Skin of body (tissue), 2 donors: ENCODE measurements around the gene SNCG. TPM values are rescaled to one million over a fixed set of nuclear protein-coding genes. Genes with fewer than 3 reads are reported as not detected.
"Not testable (repeated sequence)": the region's sequence is repeated elsewhere in the genome, so short reads cannot be mapped to it uniquely, and the experiment has no call there.

Experiments used
- DNase-seq: peaks from one replicate; lab custom pipeline; 2025; lab: John Stamatoyannopoulos, UW
- total RNA-seq: library from RNA; depleted of rRNA; stranded (reverse); fragments of >200 nt; gene quantifications from one replicate; pipeline ENCODE4 v1.2.3, GENCODE V29; 2014

The SNCG gene
- total RNA-seq, 1 donor from 2014 or later = 7.1 TPM

- no peak for DNase-seq
Observed at GRCh38 chr10:86974484-86974883, 16.1 kb downstream of the SNCG start.

GRCh38 chr10:86976362-86977056 lies 18.1 kb downstream of the SNCG start:
- no peak for DNase-seq

DNA sequence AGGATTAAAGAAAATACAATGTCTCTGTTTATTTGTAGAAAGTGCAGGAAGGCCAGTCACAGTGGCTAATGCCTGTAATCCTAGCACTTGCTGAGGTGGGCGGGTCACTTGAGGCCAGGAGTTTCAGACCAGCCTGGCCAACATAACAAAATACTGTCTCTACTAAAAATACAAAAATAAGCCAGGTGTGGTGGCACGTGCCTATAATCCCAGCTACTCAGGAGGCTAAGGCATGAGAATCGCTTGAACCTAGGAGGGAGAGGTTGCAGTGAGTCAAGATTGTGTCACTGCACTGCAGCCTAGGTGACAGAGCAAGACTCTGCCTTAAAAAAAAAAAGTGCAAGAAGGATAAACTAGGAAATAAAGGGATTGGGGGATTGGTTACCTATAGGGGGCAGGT lies 20.1 kb downstream of the SNCG start:
- DNase-seq = not testable (repeated sequence)

- DNase-seq = no peak
Observed at GRCh38 chr10:86979296-86979818, 21.0 kb downstream of the SNCG start.

- no peak for DNase-seq
Observed at GRCh38 chr10:86979977-86980448, 21.6 kb downstream of the SNCG start.

DNA sequence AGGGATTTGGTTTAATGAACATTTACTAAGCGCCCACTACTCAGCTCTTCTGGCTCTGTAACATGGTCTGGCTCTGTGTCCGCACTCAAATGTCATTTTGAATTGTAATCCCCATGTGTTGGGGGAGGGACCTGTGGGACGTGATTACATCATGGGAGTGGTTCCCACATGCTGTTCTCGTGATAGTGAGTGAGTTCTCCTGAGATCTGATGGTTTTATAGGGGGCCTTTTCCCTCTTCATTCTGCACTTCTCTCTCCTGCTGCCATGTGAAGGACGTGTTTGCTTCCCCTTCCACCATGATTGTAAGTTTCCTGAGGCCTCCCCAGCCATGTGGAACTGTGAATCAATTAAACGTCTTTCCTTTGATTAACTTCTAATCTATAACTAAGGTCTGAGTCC lies 22.6 kb downstream of the SNCG start:
- DNase-seq = not testable (repeated sequence)

DNA sequence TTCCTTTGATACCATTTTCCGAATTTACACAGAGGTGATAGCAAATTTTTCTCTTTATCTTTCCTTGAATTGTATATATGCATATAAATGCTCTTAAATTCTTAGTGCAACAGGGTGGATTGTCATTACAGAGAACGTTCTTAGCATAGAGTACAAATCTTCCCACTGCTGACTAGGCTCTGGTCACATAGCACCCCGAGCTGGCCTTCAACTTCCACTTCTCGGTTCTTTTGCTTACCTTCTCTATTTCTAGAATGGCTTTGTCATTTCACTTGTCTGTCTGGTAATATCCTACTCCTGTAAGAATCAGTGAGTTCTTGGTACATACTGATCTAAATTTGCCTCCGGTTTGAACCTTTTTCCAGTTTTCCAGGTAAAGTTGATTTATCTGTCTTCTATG lies 23.3 kb downstream of the SNCG start:
- DNase-seq = no peak

DNA sequence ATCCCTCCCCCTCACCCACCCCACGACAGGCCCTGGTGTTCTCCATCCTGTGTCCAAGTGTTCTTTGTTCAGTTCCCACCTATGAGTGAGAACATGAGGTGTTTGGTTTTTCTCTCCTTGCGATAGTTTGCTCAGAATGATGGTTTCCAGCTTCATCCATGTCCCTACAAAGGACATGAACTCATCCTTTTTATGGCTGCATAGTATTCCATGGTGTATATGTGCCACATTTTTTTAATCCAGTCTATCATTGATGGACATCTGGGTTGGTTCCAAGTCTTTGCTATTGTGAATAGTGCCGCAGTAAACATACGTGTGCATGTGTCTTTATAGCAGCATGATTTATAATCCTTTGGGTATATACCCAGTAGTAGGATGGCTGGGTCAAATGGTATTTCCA lies 26.1 kb downstream of the SNCG start:
- DNase-seq = not testable (repeated sequence)

- no peak for DNase-seq
Observed at GRCh38 chr10:86988520-86988919, 30.1 kb downstream of the SNCG start.

GRCh38 chr10:86991362-86991761 lies 33.0 kb downstream of the SNCG start:
- DNase-seq = not testable (repeated sequence)

GRCh38 chr10:86992456-86992855 lies 34.1 kb downstream of the SNCG start:
- no peak for DNase-seq

- no peak for DNase-seq
Observed at GRCh38 chr10:86992929-86993328, 34.5 kb downstream of the SNCG start.

- not testable (repeated sequence) for DNase-seq
Observed at GRCh38 chr10:86999802-87000403, 41.5 kb downstream of the SNCG start.

- no peak for DNase-seq
Observed at GRCh38 chr10:87000491-87000890, 42.1 kb downstream of the SNCG start.

- DNase-seq = not testable (repeated sequence)
Observed at GRCh38 chr10:87007124-87007523, 48.7 kb downstream of the SNCG start.

DNA sequence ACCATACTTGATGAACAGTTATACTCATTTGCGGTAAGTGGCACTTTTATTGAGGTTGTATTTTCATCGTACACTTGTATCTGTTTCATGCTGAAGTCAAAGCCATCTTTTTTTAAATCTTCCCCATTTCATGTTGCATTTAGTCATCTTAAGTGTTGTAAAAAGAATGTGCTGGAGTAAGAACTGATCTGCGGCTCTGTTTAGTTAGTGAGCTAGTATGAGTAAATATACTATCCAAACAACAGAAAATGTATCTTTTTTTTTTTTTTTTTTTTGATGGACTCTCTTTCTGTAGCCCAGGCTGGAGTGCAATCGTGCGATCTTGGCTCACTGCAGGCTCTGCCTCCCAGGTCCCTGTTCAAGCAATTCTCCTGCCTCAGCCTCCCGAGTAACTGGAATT lies 49.3 kb downstream of the SNCG start:
- DNase-seq = not testable (repeated sequence)

GRCh38 chr10:87008303-87008702 lies 49.9 kb downstream of the SNCG start:
- not testable (repeated sequence) for DNase-seq

DNA sequence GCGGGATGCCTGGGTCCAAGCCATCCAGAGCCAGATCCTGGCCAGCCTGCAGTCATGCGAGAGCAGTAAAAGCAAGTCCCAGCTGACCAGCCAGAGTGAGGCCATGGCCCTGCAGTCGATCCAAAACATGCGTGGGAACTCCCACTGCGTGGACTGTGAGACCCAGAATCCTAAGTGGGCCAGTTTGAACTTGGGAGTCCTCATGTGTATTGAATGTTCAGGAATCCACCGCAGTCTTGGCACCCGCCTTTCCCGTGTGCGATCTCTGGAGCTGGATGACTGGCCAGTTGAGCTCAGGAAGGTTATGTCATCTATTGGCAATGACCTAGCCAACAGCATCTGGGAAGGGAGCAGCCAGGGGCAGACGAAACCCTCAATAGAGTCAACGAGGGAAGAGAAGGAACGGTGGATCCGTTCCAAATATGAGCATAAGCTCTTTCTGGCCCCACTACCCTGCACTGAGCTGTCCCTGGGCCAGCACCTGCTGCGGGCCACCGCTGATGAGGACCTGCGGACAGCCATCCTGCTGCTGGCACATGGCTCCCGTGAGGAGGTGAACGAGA lies 50.8 kb downstream of the SNCG start:
- not testable (repeated sequence) for DNase-seq
